Neuron (in vitro differentiated cells): ENCODE data around the gene CYP3A7.
"Not testable (repeated sequence)": the region's sequence is repeated elsewhere in the genome, so short reads cannot be mapped to it uniquely, and the experiment has no call there.

ENCODE experiments used
- H2AFZ ChIP-seq: one replicate; pipeline ENCODE4 v1.6.1; 2013; ENCODE audit warnings: low read depth, mild to moderate bottlenecking, inconsistent platforms, low read length, moderate library complexity
- H3K27me3 ChIP-seq: one replicate; pipeline ENCODE4 v1.6.1; 2013; ENCODE audit warnings: low read length; ENCODE audit not compliant: insufficient read depth
- H3K36me3 ChIP-seq: one replicate; pipeline ENCODE4 v1.6.1; 2013; ENCODE audit warnings: low read length; ENCODE audit not compliant: insufficient read depth
- H3K4me1 ChIP-seq: one replicate; pipeline ENCODE4 v1.6.1; 2013; ENCODE audit warnings: low read length; ENCODE audit not compliant: insufficient read depth
- H3K4me3 ChIP-seq: 2 replicates; pipeline ENCODE4 v1.5.1; 2013; ENCODE audit warnings: mild to moderate bottlenecking, low read length, moderate library complexity
- H3K9me3 ChIP-seq: one replicate; pipeline ENCODE4 v1.6.1; 2013; ENCODE audit warnings: low read length

Gene CYP3A7

DNA sequence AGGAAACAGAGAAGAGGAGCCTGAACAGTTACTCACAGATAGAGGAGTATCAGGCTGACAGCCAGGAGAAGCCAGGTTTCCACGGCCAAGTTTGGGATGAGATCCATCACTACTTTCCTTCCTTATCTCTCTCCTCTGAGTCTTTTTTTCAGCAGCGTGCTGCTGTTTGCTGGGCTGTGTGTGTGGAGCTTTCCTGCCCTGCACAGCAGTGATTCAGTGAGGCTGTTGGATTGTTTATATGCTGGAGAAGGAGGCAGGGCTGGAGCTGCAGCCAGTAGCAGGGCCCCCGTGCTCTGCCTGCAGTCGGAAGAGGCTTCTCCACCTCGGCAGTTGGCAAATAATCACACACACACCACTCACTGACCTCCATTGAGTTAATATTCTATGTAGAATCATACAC is at the start of gene CYP3A7:
CYP3A7 (minus strand) TSS at position 210 of the 400 bp plus-strand sequence; CDS start at position 107, 103 bp downstream.
- no peaks in the 10 kb centered on the region for H3K4me1 ChIP-seq
- no peak within 1 kb of the TSS for H2AFZ ChIP-seq
- no peaks in the 10 kb centered on the region for H3K36me3 ChIP-seq
- H3K27me3 ChIP-seq, result no peaks in the 10 kb centered on the region
- no peaks in the 10 kb centered on the region for H3K9me3 ChIP-seq
- no peak within 1 kb of the TSS for H3K4me3 ChIP-seq

DNA sequence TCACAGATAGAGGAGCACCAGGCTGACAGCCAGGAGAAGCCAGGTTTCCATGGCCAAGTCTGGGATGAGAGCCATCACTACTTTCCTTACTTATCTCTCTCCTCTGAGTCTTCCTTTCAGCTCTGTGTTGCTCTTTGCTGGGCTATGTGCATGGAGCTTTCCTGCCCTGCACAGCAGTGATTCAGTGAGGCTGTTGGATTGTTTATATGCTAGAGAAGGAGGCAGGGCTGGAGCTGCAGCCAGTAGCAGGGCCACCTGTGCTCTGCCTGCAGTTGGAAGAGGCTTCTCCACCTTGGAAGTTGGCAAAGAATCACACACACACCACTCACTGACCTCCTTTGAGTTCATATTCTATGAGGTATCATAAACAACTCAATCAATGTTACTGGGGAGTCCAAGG is 49.0 kb upstream of the CYP3A7 start, which contains the start of gene CYP3A4:
CYP3A4 (minus strand) TSS at position 178 of the 400 bp plus-strand sequence; CDS start at position 75, 103 bp downstream.
- Histone ChIP-seq H2AFZ (no peak within 1 kb of the TSS), H3K36me3 (no peaks in the 10 kb centered on the region), H3K9me3 (no peaks in the 10 kb centered on the region), H3K4me1 (no peaks in the 10 kb centered on the region), H3K4me3 (no peak within 1 kb of the TSS), H3K27me3 (peaks cover 6% of the 10 kb centered on the region)

DNA sequence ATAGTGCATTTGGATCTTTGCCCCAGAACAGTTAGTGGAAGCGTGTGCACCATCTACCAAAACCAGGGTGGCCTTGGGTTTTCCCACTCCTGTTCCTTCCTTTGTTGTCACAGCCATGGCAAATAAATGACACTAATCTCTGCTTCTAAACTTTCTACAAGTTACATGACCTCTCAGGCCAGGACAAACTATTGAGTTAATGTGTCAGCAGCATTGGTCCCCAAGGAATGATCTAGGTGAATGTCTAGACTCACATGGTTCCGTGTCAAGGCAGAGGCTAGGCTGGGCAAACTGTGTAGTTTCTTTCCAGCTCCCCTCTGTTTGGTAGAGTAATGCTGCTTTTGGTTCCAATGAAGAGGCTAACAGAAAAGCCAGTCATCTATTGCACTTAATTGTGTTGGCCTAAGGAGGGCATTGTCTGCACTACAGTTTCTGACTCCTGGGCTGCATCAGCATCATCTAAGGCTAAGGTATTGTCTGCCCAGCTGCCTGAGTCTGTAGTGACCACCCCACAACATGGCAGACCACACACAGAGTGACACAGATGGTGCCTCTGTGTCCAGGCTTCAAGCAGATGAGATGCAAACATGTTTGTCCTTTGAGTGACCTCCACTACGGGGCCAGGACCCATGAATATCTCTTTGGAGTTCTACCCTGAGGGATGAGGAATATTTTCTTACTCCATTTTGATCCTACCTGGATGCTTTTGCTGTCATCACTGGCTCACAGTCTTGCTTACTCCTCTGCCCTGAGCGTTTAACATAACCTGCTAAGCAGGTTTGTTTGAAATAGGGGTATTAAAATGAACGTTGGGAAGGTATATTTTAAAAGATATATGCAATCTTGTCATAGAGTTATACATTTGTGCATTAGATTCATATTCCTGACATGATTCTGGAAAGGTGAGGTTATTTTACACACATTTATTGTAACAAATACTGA is 47.3 kb upstream of the CYP3A7 start:
- Histone ChIP-seq H3K4me1 (no peaks in the 10 kb centered on the region), H3K27me3 (peaks cover 6% of the 10 kb centered on the region), H3K36me3 (no peaks in the 10 kb centered on the region), H3K9me3 (no peaks in the 10 kb centered on the region), H3K4me3 (no peak overlapping the region), H2AFZ (no peak overlapping the region)

DNA sequence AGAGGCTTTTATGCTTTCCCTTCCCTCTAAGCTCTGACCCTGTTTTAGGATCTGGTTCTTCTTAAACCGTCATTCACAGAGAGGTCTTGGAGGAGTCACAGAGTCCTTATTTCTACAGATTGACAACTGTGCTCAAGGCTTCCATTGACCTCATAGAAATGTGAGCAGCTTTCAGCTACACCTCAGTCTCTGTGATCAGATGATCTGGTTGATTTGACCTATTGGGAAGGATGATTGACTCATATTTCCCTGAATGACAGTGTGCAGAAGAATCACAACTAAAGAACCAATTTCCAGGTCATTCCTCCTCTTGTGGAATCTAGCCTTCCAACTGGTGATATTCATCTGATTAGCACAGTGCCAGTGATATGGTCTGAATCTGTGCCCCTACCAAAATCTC is 45.6 kb upstream of the CYP3A7 start:
- no peaks in the 10 kb centered on the region for H3K4me1 ChIP-seq
- no peak overlapping the region for H3K4me3 ChIP-seq
- no peaks in the 10 kb centered on the region for H3K9me3 ChIP-seq
- H3K27me3 ChIP-seq, result peaks cover 6% of the 10 kb centered on the region
- H3K36me3 ChIP-seq, result no peaks in the 10 kb centered on the region
- H2AFZ ChIP-seq, result no peak overlapping the region

DNA sequence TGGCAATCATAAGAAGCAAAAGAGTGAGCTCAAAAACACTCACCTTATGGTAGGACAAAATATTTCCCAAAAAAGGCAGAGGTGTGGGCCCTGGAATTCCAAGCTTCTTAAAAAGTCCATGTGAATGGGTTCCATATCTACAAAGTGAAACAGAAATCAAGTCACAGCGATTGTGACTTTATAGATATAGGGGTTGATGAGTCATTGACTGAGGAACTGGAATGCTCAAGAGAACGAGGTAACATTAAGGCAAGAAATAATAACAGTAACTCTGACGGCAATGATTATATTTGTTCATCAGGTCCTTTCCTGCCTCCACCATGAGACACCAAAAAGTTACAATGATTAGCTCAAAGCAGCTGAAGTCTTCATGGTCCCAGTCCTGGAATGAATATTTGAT is 45.0 kb upstream of the CYP3A7 start:
- no peak overlapping the region for H3K4me3 ChIP-seq
- no peak overlapping the region for H2AFZ ChIP-seq
- no peaks in the 10 kb centered on the region for H3K4me1 ChIP-seq
- H3K36me3 ChIP-seq, result no peaks in the 10 kb centered on the region
- no peaks in the 10 kb centered on the region for H3K9me3 ChIP-seq
- H3K27me3 ChIP-seq, result peaks cover 6% of the 10 kb centered on the region

DNA sequence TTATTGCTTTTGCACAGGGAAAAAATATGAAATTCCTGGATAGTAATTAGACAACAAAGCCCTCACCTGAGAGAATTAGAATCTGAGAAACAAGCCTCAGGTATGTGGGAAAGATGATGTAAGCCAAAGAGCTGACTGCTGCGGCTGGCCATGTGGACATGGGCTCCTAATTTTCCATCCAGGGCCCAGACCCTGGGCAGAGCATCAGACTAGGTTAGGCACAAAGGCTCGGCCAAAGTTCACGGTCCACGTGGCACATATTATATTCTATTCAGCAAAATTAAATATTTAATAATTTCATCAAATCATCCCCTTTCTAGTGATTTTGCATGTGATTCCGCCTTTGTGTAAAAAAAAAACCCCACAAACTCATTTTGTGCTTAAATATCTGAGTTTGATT is 43.9 kb upstream of the CYP3A7 start:
- Histone ChIP-seq H3K4me1 (no peaks in the 10 kb centered on the region), H3K4me3 (no peak overlapping the region), H3K9me3 (no peaks in the 10 kb centered on the region), H3K36me3 (no peaks in the 10 kb centered on the region), H3K27me3 (peaks cover 6% of the 10 kb centered on the region), H2AFZ (no peak overlapping the region)

DNA sequence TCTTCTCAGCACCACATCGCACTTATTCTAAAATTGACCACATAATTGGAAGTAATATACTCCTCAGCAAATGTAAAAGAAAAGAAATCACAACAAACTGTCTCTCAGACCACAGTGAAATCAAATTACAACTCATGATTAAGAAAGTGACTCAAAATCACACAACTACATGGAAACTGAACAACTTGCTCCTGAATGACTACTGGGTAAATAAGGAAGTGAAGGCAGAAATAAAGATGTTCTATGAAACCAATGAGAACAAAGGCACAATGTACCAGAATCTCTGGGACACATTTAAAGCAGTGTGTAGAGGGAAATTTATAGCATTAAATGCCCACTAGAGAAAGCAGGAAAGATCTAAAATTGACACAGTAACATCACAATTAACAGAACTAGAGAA is 38.4 kb upstream of the CYP3A7 start:
- not testable (repeated sequence) for H3K4me1 ChIP-seq, H3K36me3 ChIP-seq, H3K9me3 ChIP-seq, H2AFZ ChIP-seq, H3K4me3 ChIP-seq
- H3K27me3 ChIP-seq, result peaks cover 11% of the 10 kb centered on the region

DNA sequence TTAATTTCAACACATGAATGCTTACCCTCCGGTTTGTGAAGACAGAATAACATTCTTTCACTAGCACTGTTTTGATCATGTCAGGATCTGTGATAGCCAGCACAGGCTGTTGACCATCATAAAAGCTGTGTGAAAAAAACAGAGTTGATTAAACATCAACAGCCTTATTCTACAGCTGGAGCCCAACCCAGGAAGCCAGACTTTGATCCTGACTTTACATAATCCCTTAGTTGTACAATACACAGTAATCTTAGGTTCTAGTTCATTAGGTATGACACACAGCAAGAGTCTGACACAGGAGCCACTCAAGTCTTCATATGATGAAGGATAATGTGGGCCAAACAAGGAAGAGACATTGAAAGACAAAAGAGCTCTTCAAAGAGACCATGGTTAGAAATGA is 37.6 kb upstream of the CYP3A7 start:
- Histone ChIP-seq H3K36me3 (no peaks in the 10 kb centered on the region), H3K27me3 (peaks cover 15% of the 10 kb centered on the region), H3K4me1 (no peaks in the 10 kb centered on the region), H2AFZ (no peak overlapping the region), H3K4me3 (no peak overlapping the region), H3K9me3 (no peaks in the 10 kb centered on the region)

DNA sequence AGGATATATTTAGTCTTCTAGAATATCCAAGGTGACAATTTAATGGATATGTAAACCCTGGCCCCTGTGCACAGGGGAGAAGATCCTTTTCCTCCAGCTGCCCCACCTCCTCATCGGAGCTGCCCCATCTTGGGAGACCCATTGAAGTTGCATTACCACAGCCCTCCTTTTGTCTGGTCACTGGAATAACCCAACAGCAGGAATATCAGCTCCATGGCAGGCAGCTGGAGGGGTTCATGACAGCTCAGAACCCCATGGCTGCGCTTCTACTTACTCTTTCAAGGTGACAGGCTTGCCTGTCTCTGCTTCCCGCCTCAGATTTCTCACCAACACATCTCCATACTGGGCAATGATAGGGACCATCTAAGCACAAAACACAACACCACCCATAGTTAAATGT is 34.5 kb upstream of the CYP3A7 start:
- H3K4me1 ChIP-seq, H2AFZ ChIP-seq: not testable (repeated sequence)

DNA sequence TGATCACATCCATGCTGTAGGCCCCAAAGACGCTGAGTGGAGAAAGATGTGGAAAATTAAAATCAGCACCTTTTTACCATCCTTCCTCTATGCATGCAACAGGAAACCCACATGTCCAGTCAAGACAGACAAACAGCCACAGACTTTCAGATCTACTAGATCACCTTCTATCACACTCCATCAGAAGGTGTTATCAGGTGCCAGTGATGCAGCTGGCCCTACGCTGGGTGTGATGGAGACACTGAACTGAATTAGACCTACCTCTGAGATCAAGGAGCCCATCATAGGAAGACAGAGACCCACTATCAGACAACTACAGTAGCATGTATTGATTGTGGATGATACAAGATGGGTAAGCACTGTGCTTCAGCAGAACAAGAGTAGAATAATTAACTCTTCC is 33.5 kb upstream of the CYP3A7 start:
- Histone ChIP-seq H3K9me3 (no peaks in the 10 kb centered on the region), H3K36me3 (no peaks in the 10 kb centered on the region), H2AFZ (no peak overlapping the region)

More for the DNA sequence above, 34.5 kb upstream of the CYP3A7 start:
- H3K9me3 ChIP-seq, H3K4me3 ChIP-seq, H3K36me3 ChIP-seq: not testable (repeated sequence)
- peaks cover 19% of the 10 kb centered on the region for H3K27me3 ChIP-seq

DNA sequence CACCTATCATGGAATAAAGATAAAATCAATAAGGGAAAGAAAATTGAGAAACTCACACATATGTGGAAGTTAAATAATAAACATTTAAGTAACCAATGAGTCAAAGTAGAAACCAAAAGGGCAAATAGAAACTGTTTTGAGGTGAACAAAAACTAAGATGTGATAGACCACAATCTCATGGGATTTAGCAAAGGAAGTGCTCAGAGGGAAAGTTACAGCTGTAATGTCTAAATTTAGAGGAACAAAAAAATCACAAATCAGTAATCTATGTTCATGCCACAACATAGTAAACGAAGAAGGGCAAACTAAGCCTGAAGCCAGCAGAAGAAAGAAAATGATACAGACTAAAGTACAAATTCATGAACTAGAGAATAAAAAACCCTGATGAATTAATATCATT is 32.7 kb upstream of the CYP3A7 start:
- H3K4me1 ChIP-seq, result no peaks in the 10 kb centered on the region
- H3K36me3 ChIP-seq, result no peaks in the 10 kb centered on the region
- no peaks in the 10 kb centered on the region for H3K9me3 ChIP-seq
- H2AFZ ChIP-seq, result no peak overlapping the region
- H3K27me3 ChIP-seq, result peaks cover 19% of the 10 kb centered on the region
- no peak overlapping the region for H3K4me3 ChIP-seq

More for the DNA sequence above, 33.5 kb upstream of the CYP3A7 start:
- H3K27me3 ChIP-seq, result peaks cover 19% of the 10 kb centered on the region
- H3K4me1 ChIP-seq, result no peaks in the 10 kb centered on the region
- H3K4me3 ChIP-seq, result no peak overlapping the region

DNA sequence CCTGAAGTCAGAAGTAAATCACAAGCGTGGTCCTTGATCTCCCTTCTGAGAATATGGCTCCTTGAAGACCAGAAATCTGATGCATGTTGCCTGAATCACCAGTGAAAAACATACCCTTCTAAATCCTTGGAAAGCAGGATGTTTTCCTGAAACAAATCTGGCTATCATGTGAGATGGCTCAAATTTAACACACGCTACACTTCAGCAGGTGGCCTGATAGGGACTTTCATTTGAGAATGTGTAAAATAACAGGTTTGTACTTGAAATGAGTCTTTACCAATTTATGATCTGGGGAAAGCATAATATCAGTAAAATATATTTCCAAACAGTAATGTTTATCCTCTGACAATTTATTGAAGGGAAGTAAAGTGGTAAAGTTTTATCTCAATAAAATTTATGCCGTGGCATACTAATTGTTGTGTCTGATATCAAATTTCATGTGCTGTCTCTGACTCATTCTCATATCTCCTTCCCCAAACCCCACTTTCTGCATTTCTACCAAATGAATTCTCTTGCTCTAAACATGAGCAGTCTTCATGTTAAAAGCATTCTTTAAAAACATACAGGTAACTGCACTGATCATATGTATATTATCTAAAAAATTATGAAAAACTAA is 31.6 kb upstream of the CYP3A7 start:
- Histone ChIP-seq H3K4me1 (no peaks in the 10 kb centered on the region), H3K4me3 (no peak overlapping the region), H3K27me3 (peaks cover 19% of the 10 kb centered on the region), H3K36me3 (no peaks in the 10 kb centered on the region), H2AFZ (no peak overlapping the region), H3K9me3 (no peaks in the 10 kb centered on the region)

DNA sequence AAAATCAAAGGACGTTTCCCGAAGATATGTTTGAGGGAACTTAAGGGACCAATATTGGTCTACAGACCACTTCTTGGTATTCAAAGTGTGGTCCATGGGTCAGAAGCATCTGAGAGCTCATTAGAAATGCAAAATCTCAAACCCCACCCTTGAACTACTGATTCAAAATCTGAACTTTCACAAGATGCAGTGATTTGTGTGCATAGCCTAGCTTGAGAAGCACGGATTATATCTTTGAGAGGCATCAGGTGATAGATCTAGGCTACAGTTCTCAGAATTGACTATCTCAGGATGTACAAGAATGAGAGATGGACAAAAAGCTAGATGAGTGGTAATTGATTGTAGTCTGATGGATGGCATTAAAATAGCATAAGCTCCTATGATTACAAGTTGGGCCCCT is 29.5 kb upstream of the CYP3A7 start:
- Histone ChIP-seq H3K9me3 (no peaks in the 10 kb centered on the region), H3K36me3 (no peaks in the 10 kb centered on the region), H3K27me3 (peaks cover 12% of the 10 kb centered on the region), H2AFZ (no peak overlapping the region), H3K4me3 (no peak overlapping the region), H3K4me1 (no peaks in the 10 kb centered on the region)
